Epithelial cell of proximal tubule (primary cell): ENCODE results near the gene KCNK4. TPM values are rescaled to one million over a fixed set of nuclear protein-coding genes. Genes with fewer than 3 reads are reported as not detected.
"Not testable (repeated sequence)": the region's sequence is repeated elsewhere in the genome, so short reads cannot be mapped to it uniquely, and the experiment has no call there.

Source experiments
- DNase-seq: peaks from one replicate; pipeline ENCODE4 v3.0.0-alpha.2; 2011; ENCODE audit warnings: low read depth
- H3K4me3 ChIP-seq: 2 replicates; pipeline ENCODE4 v1.5.1; 2011; ENCODE audit warnings: low read depth, mild to moderate bottlenecking, low read length
- CTCF ChIP-seq: conservative IDR thresholded peaks from 2 replicates; pipeline ENCODE4 v1.5.1; 2012; ENCODE audit warnings: low read depth, mild to moderate bottlenecking, low read length
- total RNA-seq: library from RNA; depleted of rRNA; stranded (reverse); fragments of >200 nt; gene quantifications from 2 replicates; pipeline ENCODE4 v1.2.3, GENCODE V29; 2015

Gene KCNK4
- total RNA-seq, 1 donor from 2014 or later, result not detected

- no peak for DNase-seq
- peak overlapping the region; percentile 95 for H3K4me3 ChIP-seq
- no peak for TF ChIP-seq CTCF
These were observed 45.1 kb upstream of the KCNK4 start for GRCh38 chr11:64245797-64246620.

GRCh38 chr11:64246621-64246870 lies 44.6 kb upstream of the KCNK4 start:
- not testable (repeated sequence) for DNase-seq

GRCh38 chr11:64246871-64247728 lies 44.0 kb upstream of the KCNK4 start, which contains the start of gene PPP1R14B:
PPP1R14B (minus strand) TSS chr11:64246943; CDS start chr11:64246673, 270 bp downstream.
- H3K4me3 ChIP-seq, result peak within 1 kb of the TSS; percentile 95
- no peak for DNase-seq
- TF ChIP-seq CTCF, result no peak

More at GRCh38 chr11:64246621-64246870, 44.6 kb upstream of the KCNK4 start:
- H3K4me3 ChIP-seq, result peak overlapping the region; percentile 95

- peak overlapping the region; percentile 90 for H3K4me3 ChIP-seq
- no peak for DNase-seq
- TF ChIP-seq CTCF, result no peak
These were observed 43.2 kb upstream of the KCNK4 start for GRCh38 chr11:64247729-64248531.

- H3K4me3 ChIP-seq, result no peak overlapping the region
- DNase-seq, result no peak
- no peak for TF ChIP-seq CTCF
These were observed 42.5 kb upstream of the KCNK4 start for GRCh38 chr11:64248578-64248977.

GRCh38 chr11:64249038-64249437 lies 42.1 kb upstream of the KCNK4 start:
- no peak for DNase-seq
- TF ChIP-seq CTCF, result no peak
- no peak overlapping the region for H3K4me3 ChIP-seq
